ENCODE data around the gene RNF11.
"Not testable (repeated sequence)": the region's sequence is repeated elsewhere in the genome, so short reads cannot be mapped to it uniquely, and the experiment has no call there.

RNF11 gene

DNA sequence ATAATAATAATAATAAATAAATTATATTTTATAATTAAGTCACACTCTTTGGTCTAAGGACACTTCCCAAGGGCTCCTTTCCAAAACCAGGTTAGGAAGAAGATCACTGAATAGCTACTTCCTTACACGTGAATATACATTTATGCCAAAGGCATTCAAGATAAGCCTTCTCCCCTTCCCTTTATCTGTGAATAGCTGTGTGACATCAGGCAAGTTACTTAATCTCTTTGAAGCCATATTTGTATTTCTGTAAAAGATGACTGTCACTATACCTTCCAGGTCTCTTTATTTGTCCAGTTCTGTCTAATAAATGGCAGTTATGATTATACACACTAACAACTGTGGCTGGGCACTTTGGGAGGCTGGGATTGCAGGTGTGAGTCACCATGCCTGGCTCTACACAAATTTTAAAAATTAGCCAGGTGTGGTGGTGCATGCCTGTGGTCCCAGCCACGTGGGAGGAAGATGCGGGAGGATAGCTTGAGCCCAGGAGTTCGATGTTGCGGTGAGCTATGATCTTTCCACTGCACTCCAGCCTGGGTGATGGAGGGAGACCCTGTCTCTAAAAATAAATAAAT lies 5.5 kb upstream of the RNF11 start:
- Histone ChIP-seq H3K4me2 (no peak overlapping the region), H4K20me1 (no peaks in the 10 kb centered on the region), H3K9ac (no peak overlapping the region), H3K27ac (no peak overlapping the region), H3K9me3 (no peaks in the 10 kb centered on the region), H3K4me1 (peaks cover 16% of the 10 kb centered on the region), H3K4me3 (no peak overlapping the region), H3K27me3 (no peaks in the 10 kb centered on the region), H3K36me3 (no peaks in the 10 kb centered on the region)
- no peak for TF ChIP-seq Cebpa-rat (IDR thresholded peaks at IDR 0.05)

GRCh38 chr1:51231120-51231519 lies 5.0 kb upstream of the RNF11 start:
- H3K27ac ChIP-seq, result no peak overlapping the region
- TF ChIP-seq Cebpa-rat (IDR thresholded peaks at IDR 0.05), result no peak
- no peak overlapping the region for H3K4me3 ChIP-seq
- no peak overlapping the region for H3K9ac ChIP-seq
- no peak overlapping the region for H3K4me2 ChIP-seq
- no peaks in the 10 kb centered on the region for H3K9me3 ChIP-seq
- H3K4me1 ChIP-seq, result peaks cover 19% of the 10 kb centered on the region
- no peaks in the 10 kb centered on the region for H3K36me3 ChIP-seq
- no peaks in the 10 kb centered on the region for H4K20me1 ChIP-seq
- no peaks in the 10 kb centered on the region for H3K27me3 ChIP-seq

- H3K9ac ChIP-seq, result no peak overlapping the region
- no peak overlapping the region for H3K4me2 ChIP-seq
- TF ChIP-seq Cebpa-rat (IDR thresholded peaks at IDR 0.05), result no peak
- H3K4me3 ChIP-seq, result no peak overlapping the region
- no peak overlapping the region for H3K27ac ChIP-seq
- H3K27me3 ChIP-seq, result no peaks in the 10 kb centered on the region
- H4K20me1 ChIP-seq, result 0 out of 2 replicates have a peak, but pooled peaks cover under 1% of the 10 kb centered on the region
- H3K36me3 ChIP-seq, result no peaks in the 10 kb centered on the region
- H3K9me3 ChIP-seq, result no peaks in the 10 kb centered on the region
- peaks cover 19% of the 10 kb centered on the region for H3K4me1 ChIP-seq
Measured at GRCh38 chr1:51231896-51232295, 4.2 kb upstream of the RNF11 start.

- H3K9ac ChIP-seq, H3K9me3 ChIP-seq, H3K36me3 ChIP-seq, H3K27ac ChIP-seq, H3K27me3 ChIP-seq, H3K4me3 ChIP-seq: not testable (repeated sequence)
- Histone ChIP-seq H3K4me1 (peaks cover 38% of the 10 kb centered on the region), H3K4me2 (peak overlapping the region; percentile 85), H4K20me1 (peaks cover 24% of the 10 kb centered on the region)
Measured at GRCh38 chr1:51234236-51234635, 1.8 kb upstream of the RNF11 start.

- no peaks in the 10 kb centered on the region for H3K36me3 ChIP-seq
- H3K27me3 ChIP-seq, result no peaks in the 10 kb centered on the region
- H4K20me1 ChIP-seq, result peaks cover 30% of the 10 kb centered on the region
- H3K27ac ChIP-seq, result no peak overlapping the region
- TF ChIP-seq Cebpa-rat (IDR thresholded peaks at IDR 0.05), result no peak
- peak overlapping the region; percentile 80; the same call in 1 of the 2 replicates for H3K4me3 ChIP-seq
- H3K4me1 ChIP-seq, result peaks cover 44% of the 10 kb centered on the region
- H3K9ac ChIP-seq, result no peak overlapping the region
- peak overlapping the region; percentile 85 for H3K4me2 ChIP-seq
- no peaks in the 10 kb centered on the region for H3K9me3 ChIP-seq
Measured at GRCh38 chr1:51234721-51235425, 1.2 kb upstream of the RNF11 start.

DNA sequence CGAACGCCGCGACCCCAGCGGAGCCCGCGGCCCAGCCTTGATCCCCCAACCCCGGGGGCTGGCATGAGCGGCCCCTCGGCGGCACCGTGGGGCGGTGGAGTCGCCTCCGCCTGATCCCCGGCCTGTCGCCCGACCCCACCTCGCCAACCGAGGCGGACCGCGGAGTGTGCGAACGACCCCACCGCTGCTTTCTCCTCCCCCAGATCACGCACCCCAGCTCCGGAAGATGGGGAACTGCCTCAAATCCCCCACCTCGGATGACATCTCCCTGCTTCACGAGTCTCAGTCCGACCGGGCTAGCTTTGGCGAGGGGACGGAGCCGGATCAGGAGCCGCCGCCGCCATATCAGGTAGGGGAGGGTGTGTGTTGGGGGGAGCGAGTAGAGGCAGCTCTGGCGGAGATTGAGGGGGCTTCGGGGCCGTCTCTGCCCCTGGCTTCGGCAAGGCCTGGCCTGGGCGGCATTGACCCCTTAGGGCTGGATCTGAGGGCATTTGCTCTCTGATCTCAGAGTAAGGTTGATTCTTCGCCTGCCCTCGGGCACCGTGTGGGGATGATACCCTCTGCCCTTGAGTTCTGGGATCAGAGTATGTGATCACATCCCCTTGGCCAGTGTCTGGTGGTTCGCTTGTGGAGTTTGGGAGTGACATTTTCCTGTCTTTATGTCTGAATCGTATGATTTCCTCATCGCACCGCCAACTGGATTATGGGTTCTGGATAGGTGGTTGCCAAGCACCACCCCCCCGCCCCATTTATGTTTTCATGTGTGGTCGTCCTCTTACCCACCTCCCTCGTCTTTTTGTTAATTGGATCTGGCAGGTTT lies 668 bp downstream of the RNF11 start:
- H4K20me1 ChIP-seq, result peaks cover 49% of the 10 kb centered on the region
- no peaks in the 10 kb centered on the region for H3K36me3 ChIP-seq
- H3K4me3 ChIP-seq, result peak overlapping the region; percentile 80
- peak overlapping the region; percentile 81 for H3K27ac ChIP-seq
- peak overlapping the region; percentile 84 for H3K4me2 ChIP-seq
- H3K4me1 ChIP-seq, result peaks cover 63% of the 10 kb centered on the region
- H3K27me3 ChIP-seq, result no peaks in the 10 kb centered on the region
- no peaks in the 10 kb centered on the region for H3K9me3 ChIP-seq
- no peak for TF ChIP-seq Cebpa-rat (IDR thresholded peaks at IDR 0.05)
- H3K9ac ChIP-seq, result peak overlapping the region; percentile 91

DNA sequence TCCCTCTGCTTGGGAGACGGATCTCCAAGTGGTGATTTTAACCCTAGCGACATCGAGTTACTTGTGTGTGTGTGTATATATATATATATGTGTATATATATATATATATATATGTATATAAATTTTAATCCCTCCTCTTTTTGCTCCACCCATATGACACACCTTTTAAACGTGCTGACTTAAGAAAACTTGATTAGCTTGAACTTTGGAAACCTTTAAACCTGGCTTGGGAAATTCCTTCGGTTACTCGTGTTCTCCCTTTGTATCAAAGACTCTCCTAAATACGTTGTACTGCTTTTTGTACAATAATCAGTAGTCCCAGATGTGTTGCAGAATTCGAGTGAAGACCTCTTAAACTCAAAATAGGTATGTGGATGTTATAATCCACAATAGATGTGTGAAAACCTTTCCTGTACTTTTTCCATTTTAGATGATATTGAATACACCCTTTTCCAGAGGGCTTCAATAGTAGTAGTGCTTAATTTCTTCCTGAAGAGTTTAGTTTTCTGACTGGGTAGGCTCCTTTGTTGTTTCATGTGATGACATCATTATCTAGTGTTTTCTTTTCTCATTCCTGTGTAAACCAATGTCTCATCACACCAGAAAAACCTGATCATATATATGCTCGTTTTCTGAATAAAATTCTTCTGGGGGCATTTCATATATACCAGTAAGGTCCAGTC lies 1.4 kb downstream of the RNF11 start:
- H3K36me3 ChIP-seq, result no peaks in the 10 kb centered on the region
- H3K4me2 ChIP-seq, result peak overlapping the region; percentile 84
- TF ChIP-seq Cebpa-rat (IDR thresholded peaks at IDR 0.05), result no peak
- peak overlapping the region; percentile 80 for H3K4me3 ChIP-seq
- peak overlapping the region; percentile 81; the same call in 1 of the 2 replicates for H3K27ac ChIP-seq
- peak overlapping the region; percentile 91 for H3K9ac ChIP-seq
- H3K27me3 ChIP-seq, result no peaks in the 10 kb centered on the region
- peaks cover 56% of the 10 kb centered on the region for H4K20me1 ChIP-seq
- H3K4me1 ChIP-seq, result peaks cover 64% of the 10 kb centered on the region
- H3K9me3 ChIP-seq, result no peaks in the 10 kb centered on the region

DNA sequence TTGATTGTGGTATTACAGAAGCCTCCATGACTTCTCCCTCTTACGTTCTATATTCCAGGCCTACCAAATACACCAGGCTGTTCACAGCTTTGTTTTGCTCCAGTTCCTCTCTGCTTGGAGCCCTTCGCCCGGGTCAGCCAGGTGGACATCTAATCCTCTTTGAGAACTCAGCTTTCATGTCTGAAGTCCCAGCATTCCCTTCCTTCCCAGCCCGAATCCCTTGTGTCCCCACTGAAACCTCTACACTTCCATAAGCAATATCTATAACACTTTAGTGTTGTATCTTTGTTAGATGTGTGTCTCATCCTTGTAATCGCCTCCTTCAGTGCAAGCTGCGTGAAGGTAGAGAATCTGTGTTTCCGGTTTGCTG lies 1.9 kb downstream of the RNF11 start:
- Histone ChIP-seq H3K9ac (peak overlapping the region; percentile 91), H4K20me1 (peaks cover 62% of the 10 kb centered on the region), H3K27me3 (no peaks in the 10 kb centered on the region), H3K9me3 (no peaks in the 10 kb centered on the region), H3K27ac (no peak overlapping the region), H3K36me3 (no peaks in the 10 kb centered on the region), H3K4me2 (peak overlapping the region; percentile 84), H3K4me3 (peak overlapping the region; percentile 80), H3K4me1 (peaks cover 64% of the 10 kb centered on the region)
- no peak for TF ChIP-seq Cebpa-rat (IDR thresholded peaks at IDR 0.05)

DNA sequence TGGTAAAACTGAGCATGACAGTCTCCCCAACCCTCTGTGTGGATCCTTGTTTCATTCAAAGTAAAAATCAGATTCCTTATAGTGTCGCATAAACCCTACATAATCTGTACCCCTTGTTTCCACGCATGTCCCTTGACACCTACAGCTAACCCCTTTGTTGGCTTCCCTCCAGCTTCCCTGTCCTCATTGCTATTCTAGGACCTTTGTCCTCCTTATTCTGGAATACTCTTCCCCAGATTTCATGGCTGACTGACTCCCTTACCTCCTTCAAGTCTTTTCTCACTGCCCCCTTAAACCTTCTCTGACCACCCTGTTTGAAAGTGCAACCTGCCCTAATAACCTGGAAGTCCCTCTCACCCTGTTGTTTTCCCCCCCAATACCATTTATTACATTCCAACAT lies 4.0 kb downstream of the RNF11 start:
- peaks cover 82% of the 10 kb centered on the region for H4K20me1 ChIP-seq
- H3K36me3 ChIP-seq, result peaks cover 6% of the 10 kb centered on the region; the same call in 1 of the 2 replicates
- H3K9ac ChIP-seq, result no peak overlapping the region
- H3K4me2 ChIP-seq, result peak overlapping the region; percentile 20; the same call in 1 of the 2 replicates
- no peaks in the 10 kb centered on the region for H3K27me3 ChIP-seq
- no peaks in the 10 kb centered on the region for H3K9me3 ChIP-seq
- peaks cover 53% of the 10 kb centered on the region for H3K4me1 ChIP-seq
- TF ChIP-seq Cebpa-rat (IDR thresholded peaks at IDR 0.05), result no peak
- H3K27ac ChIP-seq, result no peak overlapping the region
- H3K4me3 ChIP-seq, result no peak overlapping the region

Data from BLaER1 (cell line).